GM19467 (cell line): ENCODE data around the gene MORC3.
A peak's percentile ranks its signal among the peaks of the same experiment; 100 is the strongest.
"Not testable (repeated sequence)": the region's sequence is repeated elsewhere in the genome, so short reads cannot be mapped to it uniquely, and the experiment has no call there.

ENCODE experiments used
- ATAC-seq: cut with Tn5 transposase; IDR thresholded peaks from one replicate; pipeline ENCODE4 v1.9.1; 2021; ENCODE audit warnings: mild to moderate bottlenecking, moderate library complexity; ENCODE audit not compliant: unreplicated experiment

MORC3 gene, protein sequence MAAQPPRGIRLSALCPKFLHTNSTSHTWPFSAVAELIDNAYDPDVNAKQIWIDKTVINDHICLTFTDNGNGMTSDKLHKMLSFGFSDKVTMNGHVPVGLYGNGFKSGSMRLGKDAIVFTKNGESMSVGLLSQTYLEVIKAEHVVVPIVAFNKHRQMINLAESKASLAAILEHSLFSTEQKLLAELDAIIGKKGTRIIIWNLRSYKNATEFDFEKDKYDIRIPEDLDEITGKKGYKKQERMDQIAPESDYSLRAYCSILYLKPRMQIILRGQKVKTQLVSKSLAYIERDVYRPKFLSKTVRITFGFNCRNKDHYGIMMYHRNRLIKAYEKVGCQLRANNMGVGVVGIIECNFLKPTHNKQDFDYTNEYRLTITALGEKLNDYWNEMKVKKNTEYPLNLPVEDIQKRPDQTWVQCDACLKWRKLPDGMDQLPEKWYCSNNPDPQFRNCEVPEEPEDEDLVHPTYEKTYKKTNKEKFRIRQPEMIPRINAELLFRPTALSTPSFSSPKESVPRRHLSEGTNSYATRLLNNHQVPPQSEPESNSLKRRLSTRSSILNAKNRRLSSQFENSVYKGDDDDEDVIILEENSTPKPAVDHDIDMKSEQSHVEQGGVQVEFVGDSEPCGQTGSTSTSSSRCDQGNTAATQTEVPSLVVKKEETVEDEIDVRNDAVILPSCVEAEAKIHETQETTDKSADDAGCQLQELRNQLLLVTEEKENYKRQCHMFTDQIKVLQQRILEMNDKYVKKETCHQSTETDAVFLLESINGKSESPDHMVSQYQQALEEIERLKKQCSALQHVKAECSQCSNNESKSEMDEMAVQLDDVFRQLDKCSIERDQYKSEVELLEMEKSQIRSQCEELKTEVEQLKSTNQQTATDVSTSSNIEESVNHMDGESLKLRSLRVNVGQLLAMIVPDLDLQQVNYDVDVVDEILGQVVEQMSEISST

DNA sequence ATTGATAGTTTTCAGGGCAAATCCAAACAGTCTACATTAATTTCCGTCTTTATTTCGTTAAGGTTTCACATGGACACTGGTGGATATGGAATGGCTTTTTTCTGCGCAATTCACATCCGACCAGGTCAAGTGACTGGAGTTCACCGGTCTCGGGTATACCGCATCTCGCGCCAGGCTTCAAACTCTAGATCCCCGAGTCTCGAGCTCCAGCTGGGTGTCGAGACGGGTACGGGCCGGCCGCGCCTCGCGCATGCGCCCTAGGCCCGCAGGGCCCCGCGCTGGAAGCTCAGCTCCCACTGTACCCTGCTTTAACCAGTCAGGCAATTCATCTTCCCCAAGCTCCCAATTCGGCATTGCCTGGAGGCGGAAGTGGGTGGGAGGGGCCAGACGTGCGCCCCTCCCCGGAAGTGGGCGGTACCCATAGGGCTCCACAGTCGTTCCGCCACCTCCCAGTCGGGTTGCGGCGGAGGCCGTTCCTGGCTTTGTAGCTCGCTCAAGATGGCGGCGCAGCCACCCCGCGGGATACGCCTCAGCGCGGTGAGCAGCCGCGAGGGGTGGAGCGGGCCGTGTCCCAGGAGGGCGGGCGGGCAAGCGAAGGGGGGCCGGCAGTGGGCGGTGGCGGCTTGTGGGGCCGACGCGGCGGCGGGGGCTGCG is at the start of gene MORC3:
Gene MORC3 (plus strand): TSS at position 431 of the 654 bp plus-strand sequence. CDS start 68 bp downstream, at position 499.
- peak; percentile 88 for ATAC-seq

DNA sequence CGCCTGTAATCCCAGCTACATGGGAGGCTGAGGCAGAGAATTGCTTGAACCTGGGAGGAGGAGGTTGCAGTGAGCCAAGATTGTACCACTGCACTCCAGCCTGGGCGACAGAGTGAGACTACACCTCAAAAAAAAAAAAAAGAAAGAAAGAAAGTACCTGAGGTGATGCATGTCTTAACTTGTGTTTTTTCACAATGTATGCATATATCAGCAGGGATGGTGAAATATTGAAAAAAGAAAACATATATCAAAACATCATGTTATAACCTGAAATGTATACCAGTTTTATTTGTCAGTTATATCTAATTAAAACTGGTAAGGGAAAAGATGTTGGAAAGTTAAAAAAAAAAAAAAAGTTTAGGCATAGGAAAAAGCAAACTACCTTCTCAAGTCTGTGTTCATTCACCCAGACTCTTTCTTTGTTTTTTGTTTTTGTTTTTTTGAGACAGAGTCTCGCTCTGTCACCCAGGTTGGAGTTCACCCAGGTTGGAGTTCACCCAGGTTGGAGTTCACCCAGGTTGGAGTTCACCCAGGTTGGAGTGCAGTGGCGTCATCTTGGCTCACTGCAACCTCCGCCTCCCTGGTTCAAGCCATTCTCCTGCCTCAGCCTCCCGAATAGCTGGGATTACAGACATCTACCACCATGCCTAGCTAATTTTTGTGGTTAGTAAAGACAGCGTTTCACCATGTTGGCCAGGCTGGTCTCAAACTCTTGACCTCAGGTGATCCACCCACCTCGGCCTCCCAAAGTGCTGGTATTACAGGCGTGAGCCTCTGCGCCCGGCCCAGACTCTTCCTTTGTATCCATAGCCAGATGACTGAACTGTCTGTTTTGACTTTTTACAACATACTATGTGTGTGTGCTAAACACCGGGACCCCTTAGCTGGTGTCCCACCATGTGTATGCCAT is 49.0 kb upstream of the MORC3 start:
- not testable (repeated sequence) for ATAC-seq

DNA sequence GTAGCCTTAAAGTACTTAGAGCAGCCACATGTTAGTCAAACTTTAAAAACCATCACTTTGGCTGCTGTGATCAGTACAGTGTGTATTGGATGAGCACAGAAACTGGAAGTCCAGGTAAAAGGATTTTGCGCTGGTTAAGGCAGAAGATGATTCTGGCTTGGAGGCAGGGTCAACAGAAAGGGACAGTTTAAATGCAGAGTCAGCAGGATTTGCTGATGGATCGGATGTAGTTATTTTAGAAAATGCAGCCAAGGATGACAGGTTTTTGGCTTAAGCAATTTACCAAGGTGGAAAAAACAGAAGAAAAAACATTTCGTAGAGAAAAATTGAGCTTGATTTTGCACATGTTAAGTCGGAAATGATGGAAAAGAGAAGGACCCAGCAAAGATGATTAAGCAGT is 45.9 kb upstream of the MORC3 start:
- no peak for ATAC-seq

DNA sequence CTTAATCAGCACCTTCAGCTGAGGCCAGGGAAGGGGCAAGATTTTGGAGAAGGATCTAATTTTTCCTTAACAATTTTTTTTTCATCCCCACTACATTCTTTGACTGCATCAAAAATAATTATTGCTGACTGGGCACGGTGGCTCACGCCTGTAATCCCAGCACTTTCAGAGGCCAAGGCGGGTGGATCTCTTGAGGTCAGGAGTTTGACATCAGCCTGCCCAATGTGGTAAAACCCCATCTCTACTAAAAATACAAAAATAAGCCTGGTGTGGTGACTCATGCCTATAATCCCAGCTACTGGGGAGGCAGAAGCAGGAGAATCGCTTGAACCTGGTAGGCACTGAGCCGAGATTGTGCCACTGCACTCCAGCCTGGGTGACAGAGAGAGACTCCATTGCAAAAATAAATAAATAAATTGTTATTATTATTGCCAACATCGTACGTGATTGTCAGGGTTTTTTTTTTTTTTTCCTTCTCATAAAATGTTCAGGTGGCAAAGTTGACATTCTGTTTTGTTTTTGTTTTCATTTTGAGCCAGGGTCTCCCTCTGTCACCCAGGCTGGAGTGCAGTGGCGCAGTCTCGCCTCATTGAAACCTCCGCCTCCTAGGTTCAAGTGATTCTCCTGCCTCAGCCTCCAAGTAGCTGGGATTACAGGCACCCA is 37.3 kb upstream of the MORC3 start:
- ATAC-seq: no peak

DNA sequence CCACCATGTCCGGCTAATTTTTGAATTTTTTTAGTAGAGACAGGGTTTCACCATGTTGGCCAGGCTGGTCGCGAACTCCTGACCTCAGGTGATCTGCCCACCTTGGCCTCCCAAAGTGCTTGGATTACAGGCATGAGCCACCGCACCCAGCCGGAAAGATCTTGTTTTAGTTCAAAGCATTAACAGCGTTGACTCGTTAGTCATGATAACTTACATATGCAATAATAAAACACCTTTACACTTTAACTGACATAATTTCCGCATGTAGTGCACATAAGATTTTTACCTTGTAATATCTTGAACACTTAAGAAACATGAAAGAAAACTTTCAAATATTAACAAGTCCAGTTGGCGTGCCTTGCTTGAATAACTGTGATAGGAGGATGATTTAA is 36.8 kb upstream of the MORC3 start:
- not testable (repeated sequence) for ATAC-seq

DNA sequence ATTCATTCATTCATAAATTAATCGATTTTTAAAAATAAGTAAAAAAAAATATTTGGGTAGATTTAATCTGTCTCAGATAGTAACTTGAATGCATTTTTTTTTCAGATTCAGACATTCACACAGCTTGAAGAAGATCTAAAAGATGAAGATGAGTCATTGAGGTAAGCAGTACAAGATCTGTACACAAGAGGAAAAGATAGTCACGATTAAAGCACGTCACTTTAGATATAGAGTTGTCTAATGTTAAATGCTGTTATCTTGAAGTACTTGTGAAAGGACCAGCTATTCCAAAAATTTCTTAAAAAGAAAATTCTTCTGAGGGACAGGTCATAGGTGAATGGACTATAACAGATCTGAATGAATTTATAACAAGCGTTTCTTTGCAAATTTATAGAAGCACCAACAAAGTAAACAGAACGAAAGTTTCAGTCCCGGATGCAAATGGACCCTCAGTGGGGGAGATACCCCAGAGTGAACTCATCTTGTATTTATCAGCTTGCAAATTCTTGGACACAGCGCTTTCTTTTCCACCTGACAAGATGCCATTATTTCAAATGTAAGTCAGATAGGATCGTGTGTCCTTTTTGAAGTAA is 31.2 kb upstream of the MORC3 start:
- no peak for ATAC-seq

DNA sequence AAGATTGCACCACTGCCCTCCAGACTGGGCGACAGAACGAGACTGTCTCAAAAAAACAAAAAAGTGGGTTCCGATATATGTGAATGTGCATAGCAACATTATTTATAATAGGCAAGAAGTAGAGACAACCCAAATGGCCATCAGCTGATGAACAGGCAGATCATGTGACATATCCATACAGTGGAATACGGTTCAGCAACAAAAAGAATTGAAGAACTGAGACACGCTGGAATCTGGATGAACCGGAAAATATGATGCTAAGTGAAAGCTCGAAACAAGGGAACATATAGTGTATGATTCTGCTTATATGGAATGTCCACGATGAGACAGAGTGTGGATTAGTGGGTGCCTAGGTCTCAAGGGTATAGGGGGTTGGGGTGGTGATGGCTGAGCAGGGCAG is 28.5 kb upstream of the MORC3 start:
- no peak for ATAC-seq

DNA sequence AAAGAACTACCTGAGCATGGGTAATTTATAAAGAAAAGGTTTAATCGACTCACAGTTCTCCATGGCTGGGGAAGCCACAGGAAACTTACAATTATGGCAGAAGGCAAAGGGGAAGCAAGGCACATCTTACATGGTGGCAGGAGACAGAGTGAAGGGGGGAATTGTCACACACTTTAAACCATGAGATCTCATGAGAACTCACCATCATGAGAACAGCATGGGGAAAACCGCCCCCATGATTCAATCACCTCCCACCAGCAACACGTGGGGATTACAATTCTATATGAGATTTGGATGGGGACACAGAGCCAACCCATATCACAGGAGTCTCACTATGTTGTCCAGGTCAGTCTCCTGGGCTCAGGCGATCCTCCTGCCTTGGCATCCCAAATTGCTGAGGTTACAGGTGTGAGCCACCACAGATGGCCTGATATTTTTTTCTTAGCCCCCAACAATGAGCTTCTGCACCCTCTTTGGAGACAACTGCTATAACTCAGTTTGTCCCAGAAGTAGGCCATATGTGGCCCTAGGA is 22.5 kb upstream of the MORC3 start:
- ATAC-seq: no peak

DNA sequence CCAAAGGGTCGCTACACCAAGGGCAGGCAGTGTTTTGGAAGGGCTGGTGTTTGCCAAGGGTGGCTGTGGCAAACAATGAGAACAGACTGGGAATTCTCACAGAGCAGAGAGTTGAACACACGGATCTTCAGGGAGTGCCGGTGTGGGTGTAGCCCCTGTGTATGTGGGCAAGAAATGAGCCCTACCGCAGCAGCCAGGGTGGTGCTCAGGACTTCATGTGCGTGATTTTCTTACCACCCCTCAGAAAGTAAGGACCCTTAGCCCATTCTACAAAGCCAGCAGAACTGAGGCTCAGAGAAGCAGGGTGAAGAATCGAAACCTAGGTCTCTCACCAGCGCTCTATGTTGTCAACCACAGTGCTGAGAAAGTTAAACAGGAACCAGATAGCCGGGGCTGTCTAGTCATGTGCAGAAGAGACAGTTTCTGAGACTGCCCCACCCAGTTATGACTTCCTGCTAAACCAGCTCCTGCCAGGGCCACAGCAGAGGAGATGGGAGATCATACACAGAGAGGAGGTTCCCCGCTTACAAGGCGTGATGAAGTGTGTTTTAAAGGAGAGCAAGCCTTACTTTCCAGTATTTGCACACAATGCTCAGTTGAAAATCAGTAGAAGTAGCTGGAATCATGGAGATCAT is 21.9 kb upstream of the MORC3 start:
- ATAC-seq: peak; percentile 96

DNA sequence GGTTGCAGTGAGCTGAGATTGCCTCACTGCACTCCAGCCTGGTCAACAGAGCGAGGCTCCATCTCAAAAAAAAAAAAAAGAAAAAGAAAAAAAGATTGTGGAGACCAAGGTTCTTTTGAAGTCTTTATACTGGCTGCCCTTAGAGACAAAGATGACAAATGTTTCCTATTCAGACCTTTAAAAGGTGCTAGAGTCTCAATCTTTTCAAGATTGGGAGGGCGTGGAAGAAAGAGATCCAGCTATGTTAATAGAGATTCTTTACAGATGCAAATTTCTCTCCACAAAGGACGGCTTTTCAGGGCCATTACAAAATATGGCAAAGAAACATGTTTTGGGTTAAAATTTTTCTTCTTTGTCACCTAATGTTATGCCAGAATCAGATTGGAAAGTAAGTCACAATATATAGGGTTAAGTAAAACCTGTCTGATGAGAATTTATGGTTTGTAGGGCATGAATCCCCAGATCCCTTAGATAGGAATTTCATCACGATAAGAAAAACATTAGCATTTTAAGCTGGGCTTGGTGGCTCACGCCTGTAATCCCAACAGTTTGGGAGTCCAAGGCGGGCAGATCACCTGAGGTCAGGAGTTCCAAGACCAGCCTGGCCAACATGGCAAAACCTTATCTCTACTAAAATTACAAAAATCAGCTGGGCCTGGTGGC is 13.0 kb upstream of the MORC3 start:
- no peak for ATAC-seq

DNA sequence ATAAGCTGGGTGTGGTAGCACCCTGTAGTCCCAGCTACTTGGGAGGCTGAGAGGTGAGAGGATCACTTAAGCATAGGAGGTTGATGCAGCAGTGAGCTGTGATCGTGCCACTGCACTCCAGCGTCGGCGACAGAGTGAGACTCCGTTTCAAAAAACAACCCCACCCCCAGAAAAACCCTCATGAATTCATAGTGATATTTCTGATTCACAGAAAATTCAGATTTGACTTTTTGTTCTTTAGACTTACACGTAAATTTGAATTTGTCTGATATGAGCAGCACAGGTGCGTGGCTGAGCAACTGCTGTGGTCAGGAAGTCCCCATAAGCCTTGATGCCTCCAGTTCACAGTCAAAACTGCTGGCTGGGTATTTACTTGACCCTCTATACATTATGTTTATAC is 10.0 kb upstream of the MORC3 start:
- ATAC-seq: no peak

DNA sequence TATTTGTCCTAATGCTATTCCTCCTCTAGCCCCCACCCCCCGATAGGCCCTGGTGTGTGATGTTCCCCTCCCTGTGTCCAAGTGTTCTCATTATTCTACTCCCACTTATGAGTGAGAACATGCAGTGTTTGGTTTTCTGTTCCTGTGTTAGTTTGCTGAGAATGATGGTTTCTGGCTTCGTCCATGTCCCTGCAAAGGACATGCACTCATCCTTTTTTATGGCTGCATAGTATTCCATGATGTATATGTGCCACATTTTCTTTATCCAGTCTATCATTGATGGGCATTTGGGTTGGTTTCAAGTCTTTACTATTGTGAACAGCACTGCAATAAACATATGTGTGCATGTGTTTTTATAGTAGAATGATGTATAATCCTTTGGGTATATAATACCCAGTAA is 6.6 kb upstream of the MORC3 start:
- ATAC-seq: not testable (repeated sequence)

DNA sequence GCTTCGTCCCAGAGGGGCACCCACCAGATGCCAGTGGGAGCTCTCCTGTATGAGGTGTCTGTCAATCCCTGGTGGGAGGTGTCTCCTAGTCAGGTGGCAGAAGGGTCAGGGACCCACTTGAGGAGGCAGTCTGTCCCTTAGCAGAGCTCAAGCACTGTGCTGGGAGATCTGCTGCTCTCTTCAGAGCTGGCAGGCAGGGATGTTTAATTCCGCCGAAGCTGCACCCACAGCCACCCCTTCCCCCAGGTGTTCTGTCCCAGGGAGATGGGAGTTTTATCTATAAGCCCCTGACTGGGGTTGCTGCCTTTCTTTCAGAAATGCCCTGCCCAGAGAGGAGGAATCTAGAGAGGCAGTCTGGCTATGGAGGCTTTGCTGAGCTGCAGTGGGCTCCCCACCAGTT is 4.0 kb upstream of the MORC3 start:
- not testable (repeated sequence) for ATAC-seq

DNA sequence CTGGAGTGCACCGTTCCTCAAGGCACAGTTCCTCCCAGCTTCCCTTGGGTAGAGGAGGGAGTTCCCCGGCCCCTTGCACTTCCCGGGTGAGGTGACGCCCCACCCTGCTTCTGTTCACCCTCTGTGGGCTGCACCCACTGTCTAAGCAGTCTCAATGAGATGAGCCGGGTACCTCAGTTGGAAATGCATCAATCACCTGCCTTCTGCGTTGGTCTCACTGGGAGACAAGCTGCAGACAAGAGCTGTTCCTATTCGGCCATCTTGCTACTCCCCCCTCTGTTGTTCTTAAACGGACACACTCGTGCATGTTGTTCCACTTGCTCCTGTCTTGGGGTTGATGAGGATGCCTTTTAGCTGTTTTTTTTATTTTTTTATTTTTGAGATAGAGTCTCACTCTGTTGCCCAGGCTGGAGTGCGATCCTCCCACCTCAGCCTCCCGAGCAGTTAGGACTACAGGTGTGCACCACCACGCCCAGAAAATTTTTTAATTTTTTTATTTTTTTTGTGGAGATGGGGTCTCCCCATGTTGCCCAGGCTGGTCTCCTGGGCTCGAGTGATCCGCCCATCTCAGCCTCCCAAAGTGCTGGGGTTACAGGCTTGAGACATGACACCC is 3.0 kb upstream of the MORC3 start:
- no peak for ATAC-seq

DNA sequence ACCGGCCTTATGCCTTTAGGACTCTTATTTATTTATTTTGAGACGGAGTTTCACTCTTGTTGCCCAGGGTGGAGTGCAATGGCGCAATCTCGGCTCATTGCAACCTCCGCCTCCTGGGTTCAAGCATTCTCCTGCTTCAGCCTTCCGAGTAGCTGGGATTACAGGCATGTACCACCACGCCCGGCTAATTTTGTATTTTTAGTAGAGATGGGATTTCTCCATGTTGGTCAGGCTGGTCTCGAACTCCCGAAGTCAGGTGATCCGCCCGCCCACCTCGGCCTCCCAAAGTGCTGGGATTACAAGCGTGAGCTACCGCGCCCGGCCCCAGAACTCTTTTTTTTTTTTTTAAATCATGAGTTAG is 611 bp upstream of the MORC3 start:
- ATAC-seq: not testable (repeated sequence)

DNA sequence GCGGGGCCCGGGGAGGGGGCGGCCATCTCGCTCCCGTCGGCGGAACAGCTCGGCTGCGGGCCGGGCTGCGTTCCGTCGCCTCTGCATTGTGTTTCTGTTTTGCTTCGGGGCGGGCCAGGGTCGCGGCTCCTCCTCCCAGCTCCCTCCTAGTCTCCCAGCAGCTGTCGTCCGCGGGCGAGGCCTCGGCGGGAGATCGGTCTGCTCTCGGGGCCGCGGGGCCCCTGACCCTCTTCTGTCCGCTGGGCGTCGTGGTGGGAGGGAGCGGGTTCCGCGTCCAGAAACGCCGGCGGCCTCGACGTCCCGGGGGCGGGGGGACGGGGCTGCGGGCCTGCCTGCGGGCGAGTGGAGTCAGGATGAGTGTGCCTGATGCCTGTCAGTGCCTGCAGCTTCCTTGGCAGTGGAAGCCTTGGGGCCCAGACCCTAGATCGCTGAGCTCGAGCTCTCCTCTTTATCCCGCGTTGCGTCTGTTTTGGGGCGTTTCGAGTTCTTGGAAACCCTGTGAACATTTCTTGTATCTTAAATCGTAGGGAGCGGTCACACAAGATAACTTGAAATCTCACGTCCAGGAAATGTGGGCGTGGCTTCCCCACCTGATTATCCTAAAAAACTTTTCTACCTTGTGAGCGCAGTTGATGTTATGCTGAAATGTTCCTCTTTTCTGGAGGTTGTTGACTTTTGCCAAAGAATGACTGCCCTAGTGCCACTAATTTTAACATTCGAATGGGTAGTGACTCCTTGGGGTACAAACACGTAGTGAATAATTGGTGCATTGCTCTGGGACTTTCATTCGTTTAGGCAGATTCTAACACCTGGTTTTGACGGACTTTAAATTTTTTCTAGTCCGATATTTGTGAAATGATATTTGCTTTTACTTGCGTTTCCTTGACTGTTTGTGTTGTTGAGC is 676 bp downstream of the MORC3 start:
- ATAC-seq: peak; percentile 31
